GM21576 (cell line): ENCODE measurements around the gene SIDT1.
"Not testable (repeated sequence)": the region's sequence is repeated elsewhere in the genome, so short reads cannot be mapped to it uniquely, and the experiment has no call there.

ENCODE experiments used
- ATAC-seq: cut with Tn5 transposase; IDR thresholded peaks from one replicate; pipeline ENCODE4 v1.9.1; 2021; ENCODE audit warnings: mild to moderate bottlenecking, moderate library complexity; ENCODE audit not compliant: unreplicated experiment

The SIDT1 gene

DNA sequence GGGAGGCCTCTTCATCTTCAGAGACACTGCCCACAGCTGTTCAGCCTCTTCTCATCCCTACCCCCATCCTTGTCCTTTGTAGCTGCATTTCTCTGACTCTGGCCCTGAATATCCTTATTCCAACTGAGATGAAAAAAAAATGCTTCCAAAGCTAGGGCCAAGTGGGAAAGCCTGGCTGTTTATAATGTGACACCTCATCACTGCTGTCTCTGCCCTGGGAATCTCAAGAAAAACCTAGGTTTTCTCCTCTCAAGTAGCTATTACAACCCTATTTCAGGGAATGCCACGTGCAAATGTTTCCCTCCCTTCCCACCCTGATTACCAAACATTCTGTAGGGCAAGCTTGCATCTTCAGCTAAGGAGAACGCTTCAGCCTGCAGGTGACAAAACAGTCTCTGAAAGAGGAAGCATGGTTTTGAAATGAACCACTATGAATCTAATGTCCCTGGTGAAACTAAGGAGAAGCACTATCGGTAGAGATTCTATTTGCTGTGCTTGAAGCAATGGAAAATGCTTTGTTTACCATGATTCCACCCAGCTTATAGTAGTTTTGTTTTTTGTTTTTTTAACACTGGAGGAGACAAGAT, 98.7 kb downstream of the SIDT1 start:
- ATAC-seq = no peak

- no peak for ATAC-seq
These were observed 99.2 kb downstream of the SIDT1 start for GRCh38 chr3:113631573-113631972.

DNA sequence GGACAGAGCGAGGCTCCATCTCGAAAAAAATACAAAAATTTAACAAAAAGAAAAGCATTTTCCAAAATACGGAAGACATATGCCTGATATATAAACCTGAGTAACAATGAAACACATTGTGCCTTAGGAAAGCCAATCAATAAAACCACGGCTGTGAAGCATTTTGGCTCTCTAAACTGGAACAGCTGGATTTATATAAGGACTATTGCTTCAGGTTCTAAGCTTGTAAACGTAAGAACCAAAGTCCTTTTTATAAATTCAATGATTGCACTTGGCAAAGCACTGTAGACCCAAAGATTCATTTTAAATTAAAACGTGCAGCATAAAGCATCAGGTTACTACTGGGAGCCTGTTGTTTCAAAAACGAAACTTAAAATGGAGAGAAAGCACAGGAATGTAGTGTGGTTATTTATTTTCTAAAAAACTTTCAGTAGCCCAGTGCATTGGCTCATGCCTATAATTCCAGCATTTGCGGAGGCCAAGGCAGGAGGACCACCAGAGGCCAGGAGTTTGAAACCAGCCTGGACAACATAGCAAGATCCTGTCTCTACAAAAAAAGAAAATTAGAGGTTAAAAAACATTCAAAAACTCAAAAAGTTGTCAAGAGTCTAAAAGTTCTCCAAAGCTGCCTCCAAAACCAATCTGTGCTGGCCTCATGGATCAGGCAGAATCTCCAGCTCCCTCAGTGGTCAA, 102.6 kb downstream of the SIDT1 start:
- no peak for ATAC-seq

- ATAC-seq = not testable (repeated sequence)
These were observed 103.7 kb downstream of the SIDT1 start for GRCh38 chr3:113636034-113636433.

GRCh38 chr3:113637756-113638155, 105.4 kb downstream of the SIDT1 start:
- no peak for ATAC-seq

DNA sequence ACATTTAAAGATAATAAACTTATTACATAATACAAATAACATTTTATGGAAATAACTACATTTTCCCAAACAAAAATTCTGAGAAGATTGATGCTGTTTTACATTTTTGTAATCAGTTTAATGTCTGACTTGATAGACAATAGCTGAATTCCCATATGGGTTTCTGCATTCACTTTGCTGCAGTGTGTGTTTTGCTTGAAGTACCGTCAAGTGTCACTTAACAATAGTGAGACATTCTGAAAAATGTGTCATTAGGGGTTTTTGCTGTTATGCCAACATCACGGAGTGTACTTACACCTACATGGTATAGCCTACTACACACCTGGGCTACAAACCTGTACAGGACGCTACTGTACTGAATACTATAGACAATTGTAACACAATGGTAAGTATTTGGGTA, 106.6 kb downstream of the SIDT1 start:
- ATAC-seq = no peak

DNA sequence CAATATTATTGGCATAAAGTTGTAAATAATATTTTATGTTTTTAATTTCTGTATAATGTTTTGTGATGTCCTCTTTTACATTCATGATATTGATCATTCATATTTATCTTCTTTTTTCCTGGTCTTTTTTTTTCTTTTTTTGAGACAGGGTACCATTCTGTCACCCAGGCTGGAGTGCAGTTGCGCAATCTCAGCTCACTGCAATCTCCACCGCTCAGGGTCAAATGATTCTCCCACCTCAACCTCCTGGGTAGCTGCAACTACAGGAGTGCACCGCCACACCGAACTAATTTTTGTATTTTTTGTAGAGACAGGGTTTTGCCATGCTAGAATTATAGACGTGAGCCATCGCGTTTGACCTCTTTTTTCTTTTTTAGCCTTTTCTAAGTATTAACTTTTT, 111.2 kb downstream of the SIDT1 start:
- ATAC-seq = no peak

DNA sequence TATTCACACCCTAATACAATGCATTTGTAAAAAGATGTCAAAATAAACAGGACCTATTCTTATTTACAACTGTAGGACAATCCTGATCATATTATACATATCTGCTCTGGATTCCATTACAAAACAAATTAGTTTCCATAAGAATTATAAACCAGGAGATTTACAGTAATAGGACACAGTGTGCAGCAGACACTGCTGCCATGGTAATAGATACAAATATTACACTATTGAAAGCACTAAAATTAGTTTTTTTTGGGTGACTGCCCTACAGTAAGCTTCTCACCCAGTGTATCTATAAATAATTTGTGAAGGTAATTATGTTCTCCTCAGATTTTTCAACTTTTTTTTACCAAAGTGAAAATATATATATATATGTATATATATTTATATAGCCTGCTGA, 116.2 kb downstream of the SIDT1 start:
- ATAC-seq = no peak

GRCh38 chr3:113649174-113649845, 117.0 kb downstream of the SIDT1 start:
- no peak for ATAC-seq

GRCh38 chr3:113654310-113654709, 122.0 kb downstream of the SIDT1 start:
- no peak for ATAC-seq

DNA sequence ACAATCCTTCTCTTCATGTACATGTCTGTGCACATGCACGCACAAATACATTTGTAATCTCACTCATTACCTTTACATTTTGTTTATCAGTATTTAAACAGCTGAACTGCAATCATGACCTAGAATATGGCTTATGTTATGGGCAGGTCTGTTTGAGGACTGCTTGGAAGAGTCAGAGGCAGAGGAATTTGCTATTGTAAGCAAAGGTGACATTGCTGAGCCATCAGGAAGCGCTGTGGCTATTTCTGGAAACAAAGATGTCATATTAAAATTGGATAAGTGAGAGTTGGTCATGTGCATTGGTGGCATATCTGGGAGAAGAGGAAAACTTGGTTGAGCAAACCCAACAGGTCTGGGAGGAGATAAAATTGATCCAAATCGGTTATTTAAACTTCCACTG, 122.5 kb downstream of the SIDT1 start:
- ATAC-seq = no peak

GRCh38 chr3:113658107-113658506, 125.8 kb downstream of the SIDT1 start:
- no peak for ATAC-seq

DNA sequence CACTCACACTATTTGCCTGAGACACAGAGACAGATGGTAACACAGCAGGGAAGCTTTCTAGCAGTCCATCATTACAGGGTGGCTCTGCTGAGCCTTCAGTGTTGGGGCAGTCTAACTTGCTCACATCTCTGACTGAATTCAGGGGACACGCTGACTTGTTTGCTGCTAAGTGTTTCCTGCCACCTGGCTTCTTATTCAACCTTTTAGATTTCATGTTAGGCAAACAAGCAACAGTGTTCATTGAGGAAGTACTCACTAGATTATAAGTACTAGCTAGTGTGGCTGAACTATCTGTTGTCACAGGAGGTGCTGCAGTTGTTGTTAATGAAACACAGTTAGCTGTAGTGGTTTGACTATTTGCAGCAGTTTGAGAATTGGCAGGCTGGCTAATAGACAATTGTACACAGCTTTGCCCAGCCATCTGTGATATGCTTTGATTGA, 126.8 kb downstream of the SIDT1 start:
- no peak for ATAC-seq

DNA sequence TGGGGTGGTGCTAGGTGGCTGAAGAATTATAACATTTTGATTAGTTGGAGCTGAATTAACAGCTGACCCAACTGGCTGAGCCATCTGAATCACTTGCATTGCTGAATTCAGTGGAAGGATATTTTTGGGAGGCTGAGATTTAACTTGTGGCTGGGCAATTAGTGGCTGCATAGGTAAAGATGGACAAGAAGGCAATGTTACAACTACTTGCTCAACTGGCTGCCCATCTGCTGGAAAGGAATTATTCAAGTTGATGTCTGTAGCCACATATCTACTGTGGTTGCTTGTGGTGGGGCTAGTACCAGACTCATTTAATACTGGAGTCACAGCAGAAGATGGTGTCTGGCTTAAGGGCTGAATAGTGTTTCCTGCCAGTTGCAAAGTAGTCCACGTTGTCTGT, 127.6 kb downstream of the SIDT1 start:
- no peak for ATAC-seq

DNA sequence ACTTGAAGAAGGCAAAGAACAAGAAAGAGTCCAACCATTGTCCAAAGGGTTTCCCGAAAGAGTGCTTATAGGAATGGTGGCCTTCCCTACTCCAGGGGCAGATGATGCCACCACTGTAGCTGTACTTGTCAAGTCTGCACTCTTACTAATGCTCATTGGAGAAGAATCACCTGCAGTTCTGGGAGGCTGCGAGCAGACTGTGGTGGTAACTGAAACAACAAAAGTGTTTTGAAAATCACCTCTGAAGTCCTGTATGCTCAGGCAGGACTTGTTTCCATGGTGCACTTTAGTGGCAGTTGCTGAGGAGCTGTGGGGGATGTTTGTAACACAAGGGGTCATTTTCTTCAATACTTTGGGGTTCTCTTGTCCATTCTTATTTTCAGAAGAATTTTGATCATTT, 128.1 kb downstream of the SIDT1 start:
- no peak for ATAC-seq

DNA sequence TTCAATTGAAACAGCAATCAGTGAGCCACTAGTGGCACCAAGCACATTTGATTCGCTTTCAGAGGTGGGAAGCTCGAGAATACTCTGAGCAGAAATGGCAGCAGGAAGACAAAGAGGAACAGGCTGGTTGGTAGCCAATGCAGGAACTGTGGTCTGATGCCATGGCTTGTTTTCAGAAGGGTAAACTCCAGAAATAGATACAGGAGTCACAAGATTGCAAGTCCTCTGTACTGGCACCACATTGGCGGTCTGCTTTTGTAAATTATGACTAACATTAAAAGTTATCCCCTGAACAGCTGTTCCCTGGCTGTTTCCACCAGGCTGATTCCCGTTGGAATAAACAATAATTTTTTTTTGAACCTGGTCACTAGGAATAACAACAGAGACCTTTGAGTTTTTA, 128.5 kb downstream of the SIDT1 start:
- ATAC-seq = no peak

DNA sequence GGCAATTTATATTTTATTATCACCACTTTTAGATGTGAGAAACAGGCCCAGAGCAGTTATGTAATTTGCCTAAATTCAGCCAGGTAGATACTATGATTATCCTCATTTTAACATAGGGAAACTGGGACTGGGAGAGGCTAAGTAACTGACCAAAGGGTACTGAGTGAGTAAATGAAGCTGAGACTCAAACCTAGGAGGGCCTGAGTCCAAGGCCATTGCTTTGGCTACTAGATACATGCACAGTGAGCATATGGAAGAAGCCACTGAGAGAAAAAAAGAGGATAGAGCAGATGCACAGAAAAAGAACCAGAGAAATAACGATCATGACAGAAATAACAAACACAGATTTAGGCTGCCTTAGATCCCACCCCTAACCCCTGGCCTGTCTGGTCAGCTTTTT, 130.5 kb downstream of the SIDT1 start:
- ATAC-seq = no peak

GRCh38 chr3:113663324-113663750, 131.0 kb downstream of the SIDT1 start:
- no peak for ATAC-seq

DNA sequence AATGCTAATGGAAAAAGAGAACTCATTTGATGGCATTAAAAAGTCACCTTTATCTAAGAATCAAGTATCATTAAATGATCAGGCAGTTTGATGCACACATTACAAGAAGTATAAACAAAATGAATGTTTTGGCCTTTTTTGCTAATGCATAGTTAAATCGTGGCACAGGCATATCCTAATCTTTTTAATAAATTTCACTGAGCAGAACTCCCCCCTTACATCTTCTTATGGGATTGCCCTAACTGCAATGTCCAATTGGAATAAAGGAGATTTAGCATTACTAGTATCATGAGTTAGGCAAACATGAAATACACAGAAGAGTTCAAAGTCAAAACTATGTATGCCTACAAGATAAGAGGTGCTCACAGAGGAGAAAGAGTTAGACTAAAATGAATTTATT, 131.4 kb downstream of the SIDT1 start:
- no peak for ATAC-seq

- ATAC-seq = no peak
These were observed 132.3 kb downstream of the SIDT1 start for GRCh38 chr3:113664523-113665094.

DNA sequence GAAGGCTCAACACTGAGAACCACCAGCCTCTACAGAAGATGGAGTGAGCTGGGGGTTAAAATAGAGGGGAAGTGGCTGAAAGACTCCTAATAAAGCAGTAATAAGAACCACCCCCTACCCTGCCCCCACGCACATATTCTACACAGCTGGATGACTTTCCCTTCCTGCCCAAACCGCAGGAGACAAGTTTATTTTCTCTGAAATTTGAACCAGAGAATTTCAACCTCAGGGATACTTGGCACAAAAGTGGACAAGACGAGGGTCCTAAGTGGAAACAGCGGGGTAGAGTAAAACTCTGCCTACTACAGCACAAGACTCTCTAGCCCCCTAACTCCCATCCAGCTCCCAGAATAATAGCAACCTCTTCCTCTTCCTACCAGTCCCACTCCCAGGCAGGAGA, 135.7 kb downstream of the SIDT1 start:
- ATAC-seq = no peak

GRCh38 chr3:113673593-113673992, 141.2 kb downstream of the SIDT1 start:
- ATAC-seq = no peak
